H9 (cell line): Measurements from ENCODE around the gene DFFB. TPM values are rescaled to one million over a fixed set of nuclear protein-coding genes. Genes with fewer than 3 reads are reported as not detected.

ENCODE experiments used
- DNase-seq: peaks from one replicate; pipeline ENCODE4 v3.0.0-alpha.2; 2017
- H2AFZ ChIP-seq: one replicate; pipeline ENCODE4 v1.6.1; 2013; ENCODE audit warnings: mild to moderate bottlenecking, low read length, control low read depth, moderate library complexity
- H2AK5ac ChIP-seq: 2 replicates; pipeline ENCODE4 v1.6.1; 2013; ENCODE audit warnings: low read length, control low read depth, mixed read lengths; ENCODE audit not compliant: insufficient read length
- H2BK120ac ChIP-seq: one replicate; pipeline ENCODE4 v1.6.1; 2013; ENCODE audit warnings: low read depth, mild to moderate bottlenecking, low read length, control low read depth, inconsistent platforms; ENCODE audit not compliant: poor library complexity, severe bottlenecking
- H2BK12ac ChIP-seq: 2 replicates; pipeline ENCODE4 v1.6.1; 2013; ENCODE audit warnings: low read length, control low read depth, mixed read lengths, low read depth; ENCODE audit not compliant: insufficient read length
- H2BK15ac ChIP-seq: 2 replicates; pipeline ENCODE4 v1.6.1; 2013; ENCODE audit warnings: low read depth, low read length, control low read depth
- H2BK20ac ChIP-seq: one replicate; pipeline ENCODE4 v1.6.1; 2013; ENCODE audit warnings: low read depth, mild to moderate bottlenecking, low read length, control low read depth, inconsistent platforms; ENCODE audit not compliant: poor library complexity, severe bottlenecking
- H2BK5ac ChIP-seq: 2 replicates; pipeline ENCODE4 v1.6.1; 2013; ENCODE audit warnings: low read length, control low read depth, mixed read lengths; ENCODE audit not compliant: insufficient read length
- H3K14ac ChIP-seq: 2 replicates; pipeline ENCODE4 v1.6.1; 2013; ENCODE audit warnings: low read length, control low read depth; ENCODE audit not compliant: insufficient read depth
- H3K18ac ChIP-seq: 2 replicates; pipeline ENCODE4 v1.6.1; 2013; ENCODE audit warnings: low read depth, mild to moderate bottlenecking, mixed read lengths, low read length, control low read depth; ENCODE audit not compliant: insufficient read length
- H3K23ac ChIP-seq: 2 replicates; pipeline ENCODE4 v1.6.1; 2013; ENCODE audit warnings: low read length, control low read depth, mixed read lengths, low read depth; ENCODE audit not compliant: insufficient read length
- H3K23me2 ChIP-seq: 2 replicates; pipeline ENCODE4 v1.6.1; 2013; ENCODE audit warnings: low read depth, mild to moderate bottlenecking, mixed read lengths, low read length, control low read depth; ENCODE audit not compliant: insufficient read length, poor library complexity, severe bottlenecking
- H3K27ac ChIP-seq: 2 replicates; pipeline ENCODE4 v1.5.1; 2013; ENCODE audit warnings: low read length, control low read depth, mixed read lengths, low read depth; ENCODE audit not compliant: insufficient read length
- H3K27me3 ChIP-seq: 2 replicates; pipeline ENCODE4 v1.6.1; 2013; ENCODE audit warnings: low read length, control low read depth, inconsistent platforms; ENCODE audit not compliant: insufficient read depth
- H3K4ac ChIP-seq: 2 replicates; pipeline ENCODE4 v1.6.1; 2013; ENCODE audit warnings: low read depth, mild to moderate bottlenecking, control low read depth, inconsistent platforms, low read length, moderate library complexity
- H3K4me1 ChIP-seq: 2 replicates; pipeline ENCODE4 v1.6.1; 2013; ENCODE audit warnings: low read length, control low read depth, inconsistent platforms; ENCODE audit not compliant: insufficient read depth
- H3K4me2 ChIP-seq: 2 replicates; pipeline ENCODE4 v1.6.1; 2013; ENCODE audit warnings: low read length, control low read depth, mixed read lengths; ENCODE audit not compliant: insufficient read length, insufficient read depth
- H3K56ac ChIP-seq: 2 replicates; pipeline ENCODE4 v1.6.1; 2013; ENCODE audit warnings: low read depth, mild to moderate bottlenecking, mixed read lengths, low read length, control low read depth; ENCODE audit not compliant: insufficient read length
- H3K79me1 ChIP-seq: 2 replicates; pipeline ENCODE4 v1.6.1; 2013; ENCODE audit warnings: low read depth, mild to moderate bottlenecking, moderate library complexity, low read length, control low read depth, inconsistent platforms; ENCODE audit not compliant: insufficient read depth, poor library complexity, severe bottlenecking
- H3K79me2 ChIP-seq: 2 replicates; pipeline ENCODE4 v1.6.1; 2013; ENCODE audit warnings: low read length, control low read depth, inconsistent platforms; ENCODE audit not compliant: insufficient read depth
- H3K9ac ChIP-seq: 2 replicates; pipeline ENCODE4 v1.6.1; 2013; ENCODE audit warnings: low read length, control low read depth, mixed read lengths; ENCODE audit not compliant: insufficient read length; ENCODE audit errors: extremely low read depth
- H3K9me3 ChIP-seq: one replicate; pipeline ENCODE4 v1.6.1; 2013; ENCODE audit warnings: low read depth, low read length, inconsistent platforms; ENCODE audit not compliant: control insufficient read depth
- H3T11ph ChIP-seq: one replicate; pipeline ENCODE4 v1.6.1; 2013; ENCODE audit warnings: mild to moderate bottlenecking, low read length, control low read depth, inconsistent platforms
- H4K20me1 ChIP-seq: one replicate; pipeline ENCODE4 v1.6.1; 2013; ENCODE audit not compliant: control insufficient read depth, insufficient read length, insufficient read depth
- H4K5ac ChIP-seq: 2 replicates; pipeline ENCODE4 v1.6.1; 2013; ENCODE audit warnings: low read depth, mild to moderate bottlenecking, mixed read lengths, low read length, control low read depth; ENCODE audit not compliant: insufficient read length
- H4K8ac ChIP-seq: replicated peaks from 2 replicates; pipeline ENCODE4 v1.6.1; 2013; ENCODE audit warnings: low read length, control low read depth, mixed read lengths, low read depth; ENCODE audit not compliant: insufficient read length
- H4K91ac ChIP-seq: 2 replicates; pipeline ENCODE4 v1.6.1; 2013; ENCODE audit warnings: low read depth, mild to moderate bottlenecking, moderate library complexity, mixed read lengths, low read length, control low read depth; ENCODE audit not compliant: insufficient read length
- H3K27ac Mint-ChIP-seq, 3 experiments: 2 replicates in 2 of 3; 3 replicates in 1 of 3; pipeline ENCODE4 v1.8.0; 2020 to 2021; ENCODE audit warnings: mixed read lengths in 3 of 3, mild to moderate bottlenecking in 1 of 3, moderate library complexity in 1 of 3
- H3K27me3 Mint-ChIP-seq: 2 replicates; pipeline ENCODE4 v1.8.0; 2021; ENCODE audit warnings: low read depth, mild to moderate bottlenecking, moderate library complexity, mixed read lengths
- H3K36me3 Mint-ChIP-seq, 3 experiments: 2 replicates in 2 of 3; 3 replicates in 1 of 3; pipeline ENCODE4 v1.8.0; 2020 to 2021; ENCODE audit warnings: low read depth in 3 of 3, mixed read lengths in 3 of 3; ENCODE audit not compliant: insufficient read depth in 1 of 3
- H3K4me1 Mint-ChIP-seq, 2 experiments: 2 replicates each; pipeline ENCODE4 v1.8.0; 2020; ENCODE audit warnings: mixed read lengths in 2 of 2
- H3K4me3 Mint-ChIP-seq, 2 experiments: 2 replicates in 1 of 2; 3 replicates in 1 of 2; pipeline ENCODE4 v1.8.0; 2020 to 2021; ENCODE audit warnings: mild to moderate bottlenecking in 2 of 2, mixed read lengths in 2 of 2, moderate library complexity in 1 of 2
- H3K9me3 Mint-ChIP-seq, 2 experiments: 2 replicates in 1 of 2; 3 replicates in 1 of 2; pipeline ENCODE4 v1.8.0; 2020; ENCODE audit warnings: mild to moderate bottlenecking in 2 of 2, mixed read lengths in 2 of 2, moderate library complexity in 1 of 2
- WGBS: extraction: QIAGEN DNeasy Blood & Tissue Kit; methylation state at CpG from one replicate; pipeline ENCODE4 v1.1.7; 2013; ENCODE audit warnings: missing lambda C conversion rate, low lambda C conversion rate, mixed read lengths; ENCODE audit not compliant: insufficient read length; ENCODE audit errors: extremely low coverage; 5-methylcytosine and 5-hydroxymethylcytosine counted together
- total RNA-seq: library from RNA; stranded (reverse); gene quantifications from 2 replicates; pipeline ENCODE4 v1.2.1, GENCODE V29; 2021
- TF ChIP-seq, protein P1 (sequence below): fragments of 200-600 bp; sonication (generic); conservative IDR thresholded peaks from 3 replicates; pipeline ENCODE4 v1.8.0; 2021; ENCODE audit warnings: antibody characterized with exemption, mild to moderate bottlenecking

The DFFB gene
- total RNA-seq, 1 experiment from 2014 or later, result 9.7 TPM

DNA sequence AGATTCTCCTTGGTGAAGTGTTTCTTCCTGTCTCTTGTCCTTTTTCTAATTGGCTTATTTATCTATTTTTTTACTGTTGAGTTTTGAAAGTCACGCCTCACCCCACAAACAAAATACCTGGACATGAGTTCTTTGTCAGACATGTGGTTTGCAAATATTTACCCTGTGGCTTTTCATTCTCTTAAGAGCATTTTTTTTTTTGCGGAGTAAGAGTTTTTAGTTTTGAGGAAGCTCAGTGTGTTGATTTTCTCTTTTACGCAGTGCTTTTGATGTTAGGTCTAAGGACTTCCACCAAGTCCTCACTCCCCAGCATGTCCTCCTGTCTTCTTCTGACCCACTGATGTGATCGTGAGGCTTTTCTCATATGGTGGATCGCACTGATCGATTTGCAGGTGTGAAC, 7.6 kb downstream of the DFFB start:
- Mint-ChIP-seq H3K4me3 (no peak overlapping the region), H3K36me3 (peaks cover 9 to 12% (median 11%) of the 10 kb centered on the region in 3 experiments), H3K4me1 (peaks cover under 1% of the 10 kb centered on the region in 2 experiments; a peak in 1 of 4 replicates), H3K9me3 (peaks cover 6% of the 10 kb centered on the region in 2 experiments; a peak in 4 of 5 replicates), H3K27me3 (no peaks in the 10 kb centered on the region), H3K27ac (peak overlapping the region in 1 of 3 experiments; percentile 43; a peak in 1 of 7 replicates)
- no peaks in the 10 kb centered on the region for H3K23me2 ChIP-seq
- H2BK5ac ChIP-seq, result no peak overlapping the region
- no peak overlapping the region for H3K4ac ChIP-seq
- no peak overlapping the region for H4K8ac ChIP-seq
- no peaks in the 10 kb centered on the region for H3K79me2 ChIP-seq
- no peak overlapping the region for H2AFZ ChIP-seq
- no peak overlapping the region for H3K4me2 ChIP-seq
- no peaks in the 10 kb centered on the region for H4K20me1 ChIP-seq
- H3T11ph ChIP-seq, result no peak overlapping the region
- no peak overlapping the region for H3K27ac ChIP-seq
- no peak overlapping the region for H3K56ac ChIP-seq
- no peak overlapping the region for H2BK15ac ChIP-seq
- no peaks in the 10 kb centered on the region for H3K27me3 ChIP-seq
- H3K79me1 ChIP-seq, result no peaks in the 10 kb centered on the region
- no peaks in the 10 kb centered on the region for H3K4me1 ChIP-seq
- H3K9ac ChIP-seq, result no peak overlapping the region
- no peak overlapping the region for H2BK12ac ChIP-seq
- H2BK20ac ChIP-seq, result no peak overlapping the region
- no peak overlapping the region for H4K5ac ChIP-seq
- TF ChIP-seq, protein P1, sequence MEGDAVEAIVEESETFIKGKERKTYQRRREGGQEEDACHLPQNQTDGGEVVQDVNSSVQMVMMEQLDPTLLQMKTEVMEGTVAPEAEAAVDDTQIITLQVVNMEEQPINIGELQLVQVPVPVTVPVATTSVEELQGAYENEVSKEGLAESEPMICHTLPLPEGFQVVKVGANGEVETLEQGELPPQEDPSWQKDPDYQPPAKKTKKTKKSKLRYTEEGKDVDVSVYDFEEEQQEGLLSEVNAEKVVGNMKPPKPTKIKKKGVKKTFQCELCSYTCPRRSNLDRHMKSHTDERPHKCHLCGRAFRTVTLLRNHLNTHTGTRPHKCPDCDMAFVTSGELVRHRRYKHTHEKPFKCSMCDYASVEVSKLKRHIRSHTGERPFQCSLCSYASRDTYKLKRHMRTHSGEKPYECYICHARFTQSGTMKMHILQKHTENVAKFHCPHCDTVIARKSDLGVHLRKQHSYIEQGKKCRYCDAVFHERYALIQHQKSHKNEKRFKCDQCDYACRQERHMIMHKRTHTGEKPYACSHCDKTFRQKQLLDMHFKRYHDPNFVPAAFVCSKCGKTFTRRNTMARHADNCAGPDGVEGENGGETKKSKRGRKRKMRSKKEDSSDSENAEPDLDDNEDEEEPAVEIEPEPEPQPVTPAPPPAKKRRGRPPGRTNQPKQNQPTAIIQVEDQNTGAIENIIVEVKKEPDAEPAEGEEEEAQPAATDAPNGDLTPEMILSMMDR, result no peak
- H3K14ac ChIP-seq, result no peak overlapping the region
- H3K23ac ChIP-seq, result no peak overlapping the region
- no peak overlapping the region for H2BK120ac ChIP-seq
- H4K91ac ChIP-seq, result no peak overlapping the region
- no peak overlapping the region for H2AK5ac ChIP-seq
- H3K18ac ChIP-seq, result no peak overlapping the region
- no peak for DNase-seq
- H3K9me3 ChIP-seq, result no peaks in the 10 kb centered on the region
- no CpG with 5 or more reads among the region's 6 CpGs for WGBS
